Measurements from ENCODE around the gene ARHGAP15. TPM values are rescaled to one million over a fixed set of nuclear protein-coding genes. Genes with fewer than 3 reads are reported as not detected.

Gene ARHGAP15
- total RNA-seq, 3 donors from 2014 or later: 5.3 to 8.2 (median 5.8) TPM

DNA sequence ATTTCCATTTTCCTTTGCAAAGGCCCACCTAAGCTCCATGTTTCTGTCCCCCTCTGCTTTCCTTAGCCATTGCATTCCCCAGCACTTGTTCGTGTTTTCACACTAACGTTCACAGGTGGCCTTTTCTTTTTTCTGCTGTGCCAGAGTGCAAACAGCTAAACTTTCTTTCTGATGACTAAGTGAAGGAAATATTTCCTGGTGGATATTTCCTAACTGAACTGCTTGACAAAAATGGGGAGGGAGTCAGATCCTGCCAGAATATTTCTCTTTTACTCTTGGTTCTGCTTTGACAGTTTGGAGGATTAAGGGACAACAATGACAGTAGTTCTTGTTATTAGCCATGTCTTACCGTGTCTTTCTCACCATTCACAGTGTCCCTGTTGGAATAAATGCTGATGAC is 344.0 kb downstream of the ARHGAP15 start:
- TF ChIP-seq, protein P1, sequence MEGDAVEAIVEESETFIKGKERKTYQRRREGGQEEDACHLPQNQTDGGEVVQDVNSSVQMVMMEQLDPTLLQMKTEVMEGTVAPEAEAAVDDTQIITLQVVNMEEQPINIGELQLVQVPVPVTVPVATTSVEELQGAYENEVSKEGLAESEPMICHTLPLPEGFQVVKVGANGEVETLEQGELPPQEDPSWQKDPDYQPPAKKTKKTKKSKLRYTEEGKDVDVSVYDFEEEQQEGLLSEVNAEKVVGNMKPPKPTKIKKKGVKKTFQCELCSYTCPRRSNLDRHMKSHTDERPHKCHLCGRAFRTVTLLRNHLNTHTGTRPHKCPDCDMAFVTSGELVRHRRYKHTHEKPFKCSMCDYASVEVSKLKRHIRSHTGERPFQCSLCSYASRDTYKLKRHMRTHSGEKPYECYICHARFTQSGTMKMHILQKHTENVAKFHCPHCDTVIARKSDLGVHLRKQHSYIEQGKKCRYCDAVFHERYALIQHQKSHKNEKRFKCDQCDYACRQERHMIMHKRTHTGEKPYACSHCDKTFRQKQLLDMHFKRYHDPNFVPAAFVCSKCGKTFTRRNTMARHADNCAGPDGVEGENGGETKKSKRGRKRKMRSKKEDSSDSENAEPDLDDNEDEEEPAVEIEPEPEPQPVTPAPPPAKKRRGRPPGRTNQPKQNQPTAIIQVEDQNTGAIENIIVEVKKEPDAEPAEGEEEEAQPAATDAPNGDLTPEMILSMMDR (IDR thresholded peaks at IDR 0.05): no peak
- no peak for ATAC-seq
- no peaks in the 10 kb centered on the region for H3K36me3 ChIP-seq (ENCODE audit: low read depth)
- no peak overlapping the region for H3K4me3 ChIP-seq
- no peaks in the 10 kb centered on the region for H3K4me1 ChIP-seq (ENCODE audit: low read depth)
- DNase-seq: no peak
- intact Hi-C loops (cut with DNase I, micrococcal nuclease): no loop called here
- H3K9me3 ChIP-seq: no peaks in the 10 kb centered on the region

DNA sequence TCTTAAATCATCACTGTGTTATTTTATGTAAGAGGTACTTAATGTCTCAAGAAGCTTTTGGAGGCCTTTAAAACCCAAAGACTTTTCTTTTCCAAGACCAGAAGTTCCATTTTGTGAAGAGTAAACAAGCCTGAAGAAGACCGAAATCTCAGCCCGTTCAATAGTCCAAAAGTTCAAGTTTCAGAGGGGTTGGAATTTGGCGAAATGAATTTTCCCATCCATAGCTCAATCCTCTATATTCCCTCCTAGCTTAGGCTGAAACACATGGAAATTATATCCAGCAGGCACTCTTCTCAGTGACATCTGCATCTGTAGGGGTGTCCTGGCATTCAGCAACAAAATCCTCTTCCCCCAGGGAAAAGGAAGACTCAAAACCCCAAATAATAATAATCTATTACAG is 344.6 kb downstream of the ARHGAP15 start:
- TF ChIP-seq, protein P1 (IDR thresholded peaks at IDR 0.05): no peak
- DNase-seq: no peak
- no peaks in the 10 kb centered on the region for H3K9me3 ChIP-seq
- H3K4me3 ChIP-seq: no peak overlapping the region
- no peak for ATAC-seq
- intact Hi-C loops (cut with DNase I, micrococcal nuclease): no loop called here
- H3K4me1 ChIP-seq (ENCODE audit: low read depth): no peaks in the 10 kb centered on the region
- no peaks in the 10 kb centered on the region for H3K36me3 ChIP-seq (ENCODE audit: low read depth)

DNA sequence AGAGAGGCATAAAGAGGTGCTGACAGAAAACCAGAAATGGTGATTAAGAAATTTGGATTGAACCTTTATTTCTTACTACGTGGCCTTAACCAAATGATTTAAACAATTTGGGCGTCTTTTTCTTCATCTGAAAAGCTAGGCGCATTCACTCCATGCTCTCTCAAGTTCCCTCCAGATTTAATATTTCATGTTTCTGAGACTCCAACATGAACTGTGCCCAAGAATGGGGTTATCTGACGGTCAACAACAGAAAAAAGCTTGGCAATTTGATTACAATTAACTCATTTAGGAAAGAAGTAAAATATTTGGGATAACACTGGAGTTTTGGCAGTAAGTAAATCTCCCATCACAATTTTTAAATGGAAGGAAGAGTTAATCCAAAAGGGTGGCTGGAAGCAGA is 345.4 kb downstream of the ARHGAP15 start:
- H3K9me3 ChIP-seq: no peaks in the 10 kb centered on the region
- no peak for DNase-seq
- no peaks in the 10 kb centered on the region for H3K36me3 ChIP-seq (ENCODE audit: low read depth)
- H3K4me1 ChIP-seq (ENCODE audit: low read depth): no peaks in the 10 kb centered on the region
- no peak for ATAC-seq
- intact Hi-C loops (cut with DNase I, micrococcal nuclease): no loop called here
- TF ChIP-seq, protein P1 (IDR thresholded peaks at IDR 0.05): no peak
- H3K4me3 ChIP-seq: no peak overlapping the region

DNA sequence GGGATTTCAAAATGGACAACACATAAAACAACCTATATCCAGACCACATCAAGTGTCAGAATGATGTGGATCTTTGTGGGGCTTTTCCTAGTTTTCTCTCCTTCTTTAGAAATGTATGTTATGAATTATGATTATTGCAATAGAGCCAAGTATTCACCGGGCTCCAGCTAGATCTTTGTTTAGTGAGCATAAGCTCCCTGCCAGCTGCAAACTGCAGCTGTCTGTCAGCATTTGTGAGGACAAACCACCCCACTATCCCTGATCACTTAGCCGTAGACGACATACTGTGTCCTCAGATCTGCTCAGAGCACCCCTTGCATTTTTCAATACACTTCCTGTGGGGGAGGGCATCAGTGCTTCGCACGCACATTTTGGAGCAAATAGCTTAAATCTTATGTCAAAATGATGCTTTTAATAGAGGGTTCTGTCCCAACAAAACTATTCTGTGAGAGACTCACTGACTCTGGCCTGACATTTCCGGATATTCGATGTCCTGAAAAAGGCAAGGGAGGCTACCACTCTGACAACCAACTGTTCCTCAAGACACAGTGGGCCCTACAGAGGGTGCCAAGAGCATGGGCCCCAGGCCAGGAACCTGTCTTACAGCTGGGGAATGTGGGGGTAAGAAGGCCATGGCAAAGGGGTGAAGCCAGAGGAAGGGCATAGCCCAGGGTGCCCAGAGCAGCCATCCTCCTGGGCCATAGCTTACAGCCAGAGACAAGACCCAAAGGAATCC is 346.0 kb downstream of the ARHGAP15 start:
- TF ChIP-seq, protein P1 (IDR thresholded peaks at IDR 0.05): no peak
- H3K4me3 ChIP-seq: no peak overlapping the region
- no peaks in the 10 kb centered on the region for H3K36me3 ChIP-seq (ENCODE audit: low read depth)
- ATAC-seq (no peak), DNase-seq (no peak)
- H3K4me1 ChIP-seq (ENCODE audit: low read depth): no peaks in the 10 kb centered on the region
- H3K9me3 ChIP-seq: no peaks in the 10 kb centered on the region
- intact Hi-C loops (cut with DNase I, micrococcal nuclease): no loop called here

DNA sequence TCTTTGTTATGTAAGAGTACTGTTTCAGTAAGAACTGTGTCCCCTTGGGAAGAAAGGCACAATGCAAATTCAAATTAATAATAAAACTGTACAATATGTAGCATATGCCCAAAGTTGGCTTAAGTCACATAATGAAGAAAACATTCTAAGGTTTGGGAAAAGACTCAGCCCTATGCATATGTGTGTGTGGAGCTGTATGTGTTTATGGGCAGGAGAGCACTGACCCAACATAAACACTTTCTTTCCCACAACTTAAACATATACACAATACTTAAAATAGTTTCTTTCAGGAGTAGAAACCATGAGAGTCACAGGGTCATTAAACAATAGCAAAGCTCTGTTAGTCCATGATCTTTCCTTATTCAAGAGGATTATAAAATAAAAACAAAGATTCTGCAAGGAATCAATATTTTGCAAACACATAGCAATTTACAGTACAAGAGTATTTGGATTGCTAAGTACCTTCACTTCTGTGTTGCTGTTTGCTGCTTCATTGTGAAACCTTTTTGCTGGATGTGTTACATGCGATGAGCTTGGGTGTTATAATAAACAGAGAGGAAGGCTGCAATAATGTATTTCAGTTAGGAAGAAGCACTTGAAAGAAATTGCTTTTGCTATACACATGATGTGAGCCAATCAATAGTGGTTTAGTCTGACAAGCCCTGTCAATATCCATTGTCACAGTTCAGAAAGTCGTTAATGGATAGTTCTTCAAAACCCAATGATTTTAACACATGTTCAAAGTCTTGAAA is 347.3 kb downstream of the ARHGAP15 start:
- DNase-seq (no peak), ATAC-seq (no peak)
- TF ChIP-seq, protein P1 (IDR thresholded peaks at IDR 0.05): no peak
- intact Hi-C loops (cut with DNase I, micrococcal nuclease): no loop called here
- H3K36me3 ChIP-seq (ENCODE audit: low read depth): no peaks in the 10 kb centered on the region
- no peaks in the 10 kb centered on the region for H3K9me3 ChIP-seq
- H3K4me1 ChIP-seq (ENCODE audit: low read depth): no peaks in the 10 kb centered on the region
- H3K4me3 ChIP-seq: no peak overlapping the region
